ENCODE measurements around the gene TLDC2.
A peak's percentile ranks its signal among the peaks of the same experiment; 100 is the strongest.

TLDC2 gene

DNA sequence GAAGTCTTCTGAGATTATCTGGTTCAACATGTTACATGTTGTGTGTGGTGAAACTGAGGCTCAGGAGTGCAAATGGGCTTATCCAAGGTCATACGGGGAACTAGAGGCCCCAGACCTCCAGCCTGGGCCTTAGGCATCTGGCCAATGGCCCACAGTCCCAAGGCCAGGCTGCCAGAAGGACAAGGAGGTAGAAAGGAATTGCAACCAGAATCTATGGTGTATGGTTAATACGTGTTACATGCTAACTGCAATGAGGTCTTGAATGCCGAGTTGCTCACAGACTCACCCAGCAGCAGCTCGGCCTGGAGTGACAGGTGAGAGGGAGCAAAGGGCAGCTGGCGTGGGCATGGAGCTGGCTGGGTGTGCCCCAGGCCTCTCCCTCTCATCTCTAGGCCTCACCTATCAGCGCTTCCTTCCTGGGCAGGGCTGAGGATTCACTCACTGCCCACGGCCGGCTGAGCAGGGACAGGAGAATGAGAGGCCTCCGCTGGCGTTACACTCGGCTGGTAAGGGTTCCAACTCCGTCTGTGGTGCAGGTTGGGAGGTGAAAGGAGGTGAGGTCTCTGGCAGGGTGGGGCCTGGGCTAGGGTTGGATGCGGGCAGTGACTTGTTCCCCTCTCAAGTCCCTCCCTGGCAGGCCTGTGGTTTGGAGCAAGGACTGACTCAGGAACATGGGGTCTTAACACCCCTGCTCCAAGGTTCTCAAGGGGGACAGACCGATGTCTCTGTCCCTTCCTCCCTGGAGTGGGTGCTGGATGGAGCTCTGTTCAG, at the start of gene TLDC2:
Gene TLDC2, plus strand, starts transcription at position 437 of the 771 bp plus-strand sequence. Its CDS starts 37 bp downstream, at position 474.
- no peak for DNase-seq (ENCODE audit: low read depth)
- TF ChIP-seq, protein P1, sequence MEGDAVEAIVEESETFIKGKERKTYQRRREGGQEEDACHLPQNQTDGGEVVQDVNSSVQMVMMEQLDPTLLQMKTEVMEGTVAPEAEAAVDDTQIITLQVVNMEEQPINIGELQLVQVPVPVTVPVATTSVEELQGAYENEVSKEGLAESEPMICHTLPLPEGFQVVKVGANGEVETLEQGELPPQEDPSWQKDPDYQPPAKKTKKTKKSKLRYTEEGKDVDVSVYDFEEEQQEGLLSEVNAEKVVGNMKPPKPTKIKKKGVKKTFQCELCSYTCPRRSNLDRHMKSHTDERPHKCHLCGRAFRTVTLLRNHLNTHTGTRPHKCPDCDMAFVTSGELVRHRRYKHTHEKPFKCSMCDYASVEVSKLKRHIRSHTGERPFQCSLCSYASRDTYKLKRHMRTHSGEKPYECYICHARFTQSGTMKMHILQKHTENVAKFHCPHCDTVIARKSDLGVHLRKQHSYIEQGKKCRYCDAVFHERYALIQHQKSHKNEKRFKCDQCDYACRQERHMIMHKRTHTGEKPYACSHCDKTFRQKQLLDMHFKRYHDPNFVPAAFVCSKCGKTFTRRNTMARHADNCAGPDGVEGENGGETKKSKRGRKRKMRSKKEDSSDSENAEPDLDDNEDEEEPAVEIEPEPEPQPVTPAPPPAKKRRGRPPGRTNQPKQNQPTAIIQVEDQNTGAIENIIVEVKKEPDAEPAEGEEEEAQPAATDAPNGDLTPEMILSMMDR (IDR thresholded peaks at IDR 0.05; ENCODE audit: insufficient read depth, low read depth, low read length, missing control alignments) = no peak
- H3K4me3 ChIP-seq (ENCODE audit: low read length) = no peak within 1 kb of the TSS

DNA sequence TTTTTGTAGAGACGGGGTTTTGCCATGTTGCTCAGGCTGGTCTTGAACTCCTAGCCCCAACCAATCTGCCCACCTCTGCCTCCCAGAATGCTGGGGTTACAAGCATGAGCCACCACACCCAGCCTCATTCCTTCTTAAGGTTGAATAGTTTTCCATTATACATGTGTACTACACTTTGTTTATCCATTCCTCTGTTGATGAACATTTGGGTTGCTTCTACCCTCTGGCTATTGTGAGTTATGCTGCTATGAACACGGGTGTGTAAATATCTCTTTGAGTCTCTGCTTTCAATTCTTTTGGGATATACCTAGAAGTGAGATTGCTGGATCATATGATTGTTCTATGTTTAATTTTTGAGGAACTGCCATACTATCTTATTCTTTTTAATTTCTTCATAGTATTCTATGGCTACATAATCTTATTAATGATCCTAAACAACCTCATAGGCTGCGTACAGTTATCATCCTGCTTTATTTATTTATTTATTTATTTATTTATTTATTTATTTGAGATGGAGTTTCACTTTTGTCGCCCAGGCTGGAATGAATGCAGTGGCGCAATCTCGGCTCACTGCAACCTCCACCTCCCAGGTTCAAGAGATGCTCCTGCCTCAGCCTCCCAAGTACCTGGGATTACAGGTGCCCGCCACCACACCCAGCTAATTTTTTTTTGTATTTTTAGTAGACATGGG, 49.2 kb upstream of the TLDC2 start:
- peak; percentile 53 for DNase-seq (ENCODE audit: low read depth)
- TF ChIP-seq, protein P1 (IDR thresholded peaks at IDR 0.05; ENCODE audit: insufficient read depth, low read depth, low read length, missing control alignments) = no peak
- H3K4me3 ChIP-seq (ENCODE audit: low read length) = no peak overlapping the region

- no peak for DNase-seq (ENCODE audit: low read depth)
- no peak overlapping the region for H3K4me3 ChIP-seq (ENCODE audit: low read length)
- TF ChIP-seq, protein P1 (IDR thresholded peaks at IDR 0.05; ENCODE audit: insufficient read depth, low read depth, low read length, missing control alignments) = no peak
These were observed 48.2 kb upstream of the TLDC2 start for GRCh38 chr20:36827541-36828279.

DNA sequence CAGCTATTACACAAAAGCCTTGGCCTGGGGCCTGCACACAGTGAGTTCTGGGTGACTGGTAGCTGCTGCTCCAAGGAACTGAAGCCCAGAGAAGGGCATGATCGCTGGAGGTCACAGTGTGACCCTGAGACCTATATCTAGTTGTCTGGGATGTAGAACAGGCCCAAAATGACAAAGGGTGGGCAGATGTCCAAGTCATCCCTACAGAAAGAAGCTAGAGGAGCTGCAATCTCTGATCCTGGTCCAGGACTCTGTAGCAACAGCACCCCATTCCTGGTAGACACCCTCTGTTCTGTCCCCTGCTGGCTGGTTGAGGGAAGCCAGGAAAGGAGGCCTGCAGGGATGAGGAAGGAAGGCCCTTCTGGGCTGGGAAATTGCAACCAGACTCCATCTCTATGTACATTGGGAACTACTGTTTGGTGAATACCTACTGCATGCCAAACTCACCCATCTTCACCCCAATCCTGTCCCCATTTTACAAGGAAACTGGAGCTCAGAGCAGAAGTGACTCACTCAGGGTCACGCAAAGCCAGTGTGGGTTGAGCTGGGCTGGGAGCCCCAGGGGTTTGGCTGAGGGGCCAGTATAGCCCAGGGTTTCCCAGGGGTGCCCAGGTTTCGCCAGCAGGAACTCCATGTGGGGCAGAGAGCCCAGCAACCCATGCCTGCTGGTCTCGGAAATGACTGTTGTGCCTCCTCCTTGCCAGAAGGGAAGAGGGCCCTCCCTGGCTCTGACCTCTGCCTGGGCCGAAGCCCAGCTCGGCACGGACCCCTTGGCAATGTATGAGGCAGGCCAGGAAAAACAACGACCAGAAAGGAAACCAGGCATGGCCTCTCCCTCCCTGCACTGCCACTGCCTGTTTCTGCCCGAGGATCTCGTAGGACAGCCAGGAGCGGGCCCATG, 44.9 kb upstream of the TLDC2 start:
- TF ChIP-seq, protein P1 (IDR thresholded peaks at IDR 0.05; ENCODE audit: insufficient read depth, low read depth, low read length, missing control alignments) = peak; percentile 25
- no peak for DNase-seq (ENCODE audit: low read depth)
- H3K4me3 ChIP-seq (ENCODE audit: low read length) = no peak overlapping the region

- TF ChIP-seq, protein P1 (IDR thresholded peaks at IDR 0.05; ENCODE audit: insufficient read depth, low read depth, low read length, missing control alignments) = no peak
- no peak overlapping the region for H3K4me3 ChIP-seq (ENCODE audit: low read length)
- DNase-seq (ENCODE audit: low read depth) = no peak
These were observed 43.1 kb upstream of the TLDC2 start for GRCh38 chr20:36832791-36833190.
